Measurements from ENCODE around the gene EIF4A3. TPM values are rescaled to one million over a fixed set of nuclear protein-coding genes. Genes with fewer than 3 reads are reported as not detected.
"Not testable (repeated sequence)": the region's sequence is repeated elsewhere in the genome, so short reads cannot be mapped to it uniquely, and the experiment has no call there.

EIF4A3 gene
- total RNA-seq, 1 donor from 2014 or later = 92.0 TPM

GRCh38 chr17:80102664-80103448 lies 44.1 kb downstream of the EIF4A3 start:
- no peak for DNase-seq (ENCODE audit: low spot score)

GRCh38 chr17:80101946-80102663 lies 44.8 kb downstream of the EIF4A3 start:
- peak; percentile 89 for DNase-seq (ENCODE audit: low spot score)

GRCh38 chr17:80101011-80101945 lies 45.6 kb downstream of the EIF4A3 start, which contains the start of gene GAA:
Gene GAA (plus strand): TSS chr17:80101581. CDS start chr17:80104587, 3,006 bp downstream.
- peak; percentile 96 for DNase-seq (ENCODE audit: low spot score)

- DNase-seq (ENCODE audit: low spot score) = no peak
Measured at GRCh38 chr17:80100035-80100323, 46.9 kb downstream of the EIF4A3 start.

- DNase-seq (ENCODE audit: low spot score) = no peak
Measured at GRCh38 chr17:80099291-80100034, 47.5 kb downstream of the EIF4A3 start.

GRCh38 chr17:80097844-80098691 lies 48.9 kb downstream of the EIF4A3 start:
- DNase-seq (ENCODE audit: low spot score) = no peak

- no peak for DNase-seq (ENCODE audit: low spot score)
Measured at GRCh38 chr17:80097127-80097621, 49.8 kb downstream of the EIF4A3 start.

GRCh38 chr17:80096561-80097021 lies 50.3 kb downstream of the EIF4A3 start:
- no peak for DNase-seq (ENCODE audit: low spot score)

- DNase-seq (ENCODE audit: low spot score) = no peak
Measured at GRCh38 chr17:80095844-80096475, 51.0 kb downstream of the EIF4A3 start.

GRCh38 chr17:80095038-80095843 lies 51.7 kb downstream of the EIF4A3 start:
- DNase-seq (ENCODE audit: low spot score) = peak; percentile 89

GRCh38 chr17:80092959-80093358 lies 54.0 kb downstream of the EIF4A3 start:
- DNase-seq (ENCODE audit: low spot score) = no peak

- DNase-seq (ENCODE audit: low spot score) = no peak
Measured at GRCh38 chr17:80091376-80091775, 55.6 kb downstream of the EIF4A3 start.

- not testable (repeated sequence) for DNase-seq (ENCODE audit: low spot score)
Measured at GRCh38 chr17:80090164-80090563, 56.8 kb downstream of the EIF4A3 start.

- no peak for DNase-seq (ENCODE audit: low spot score)
Measured at GRCh38 chr17:80089762-80090161, 57.2 kb downstream of the EIF4A3 start.

GRCh38 chr17:80087346-80088265 lies 59.3 kb downstream of the EIF4A3 start:
- DNase-seq (ENCODE audit: low spot score) = no peak

- no peak for DNase-seq (ENCODE audit: low spot score)
Measured at GRCh38 chr17:80086616-80087015, 60.3 kb downstream of the EIF4A3 start.

- no peak for DNase-seq (ENCODE audit: low spot score)
Measured at GRCh38 chr17:80086081-80086480, 60.8 kb downstream of the EIF4A3 start.

Measured in mesenteric fat pad (tissue), 1 donor.